ENCODE results near the gene TCF7L1.

The TCF7L1 gene

GRCh38 chr2:85163675-85164074, 30.5 kb downstream of the TCF7L1 start:
- DNase-seq (ENCODE audit: low spot score): no peak

- DNase-seq (ENCODE audit: low spot score): peak; percentile 57
These were observed 31.0 kb downstream of the TCF7L1 start for GRCh38 chr2:85164145-85164569.

GRCh38 chr2:85165088-85165690, 32.0 kb downstream of the TCF7L1 start:
- no peak for DNase-seq (ENCODE audit: low spot score)

GRCh38 chr2:85166021-85166420, 32.8 kb downstream of the TCF7L1 start:
- no peak for DNase-seq (ENCODE audit: low spot score)

GRCh38 chr2:85167479-85167878, 34.3 kb downstream of the TCF7L1 start:
- DNase-seq (ENCODE audit: low spot score): no peak

- no peak for DNase-seq (ENCODE audit: low spot score)
These were observed 35.8 kb downstream of the TCF7L1 start for GRCh38 chr2:85168942-85169341.

- no peak for DNase-seq (ENCODE audit: low spot score)
These were observed 36.4 kb downstream of the TCF7L1 start for GRCh38 chr2:85169581-85169980.

GRCh38 chr2:85170938-85171475, 37.8 kb downstream of the TCF7L1 start:
- no peak for DNase-seq (ENCODE audit: low spot score)

GRCh38 chr2:85171916-85172315, 38.7 kb downstream of the TCF7L1 start:
- no peak for DNase-seq (ENCODE audit: low spot score)

- DNase-seq (ENCODE audit: low spot score): no peak
These were observed 40.7 kb downstream of the TCF7L1 start for GRCh38 chr2:85173909-85174308.

- DNase-seq (ENCODE audit: low spot score): no peak
These were observed 41.8 kb downstream of the TCF7L1 start for GRCh38 chr2:85174943-85175342.

GRCh38 chr2:85175369-85176299, 42.4 kb downstream of the TCF7L1 start:
- peak; percentile 47 for DNase-seq (ENCODE audit: low spot score)

GRCh38 chr2:85177031-85177824, 44.0 kb downstream of the TCF7L1 start:
- DNase-seq (ENCODE audit: low spot score): no peak

GRCh38 chr2:85178154-85178553, 45.0 kb downstream of the TCF7L1 start:
- no peak for DNase-seq (ENCODE audit: low spot score)

GRCh38 chr2:85178980-85179411, 45.8 kb downstream of the TCF7L1 start:
- no peak for DNase-seq (ENCODE audit: low spot score)

GRCh38 chr2:85179541-85179940, 46.3 kb downstream of the TCF7L1 start:
- DNase-seq (ENCODE audit: low spot score): no peak

GRCh38 chr2:85180322-85181133, 47.3 kb downstream of the TCF7L1 start:
- no peak for DNase-seq (ENCODE audit: low spot score)

GRCh38 chr2:85181134-85181631, 48.0 kb downstream of the TCF7L1 start:
- no peak for DNase-seq (ENCODE audit: low spot score)

- no peak for DNase-seq (ENCODE audit: low spot score)
These were observed 48.8 kb downstream of the TCF7L1 start for GRCh38 chr2:85181844-85182456.

- DNase-seq (ENCODE audit: low spot score): no peak
These were observed 49.9 kb downstream of the TCF7L1 start for GRCh38 chr2:85183076-85183475.

- DNase-seq (ENCODE audit: low spot score): no peak
These were observed 50.3 kb downstream of the TCF7L1 start for GRCh38 chr2:85183479-85183878.
